Right atrium auricular region (tissue), 2 donors: ENCODE results near the gene SLC49A4. TPM values are rescaled to one million over a fixed set of nuclear protein-coding genes. Genes with fewer than 3 reads are reported as not detected.
A peak's percentile ranks its signal among the peaks of the same experiment; 100 is the strongest.
"Not testable (repeated sequence)": the region's sequence is repeated elsewhere in the genome, so short reads cannot be mapped to it uniquely, and the experiment has no call there.

ENCODE experiments used
- DNase-seq: peaks from one replicate; pipeline ENCODE4 v3.0.0-alpha.2; 2019; ENCODE audit warnings: low spot score
- H3K27ac ChIP-seq, 2 donors: fragments of 200-600 bp; sonication (generic); 1 replicate in 1 of 2; 2 replicates in 1 of 2; pipeline ENCODE4 v1.5.1; 2016 to 2019
- H3K27me3 ChIP-seq, 2 donors: fragments of 200-600 bp; sonication (generic); one replicate each; pipeline versions ENCODE4 v1.5.1 to v1.6.0; 2017 to 2019
- H3K36me3 ChIP-seq: fragments of 200-600 bp; sonication (generic); one replicate; pipeline ENCODE4 v1.5.1; 2016
- H3K4me1 ChIP-seq, 2 donors: fragments of 200-600 bp; sonication (generic); one replicate each; pipeline versions ENCODE4 v1.5.1 to v1.6.0; 2017 to 2019
- H3K4me3 ChIP-seq, 2 donors: fragments of 200-600 bp; sonication (generic); 1 replicate in 1 of 2; 2 replicates in 1 of 2; pipeline ENCODE4 v1.5.1; 2017 to 2019; ENCODE audit warnings: mild to moderate bottlenecking in 1 of 2, moderate library complexity in 1 of 2
- H3K9me3 ChIP-seq, 2 donors: fragments of 200-600 bp; sonication (generic); one replicate each; pipeline ENCODE4 v1.5.1; 2019
- total RNA-seq, 2 donors: library from RNA; depleted of rRNA; stranded (reverse); fragments of >200 nt; gene quantifications; one replicate each; pipeline ENCODE4 v1.1.0, GENCODE V29; 2016
- TF ChIP-seq, protein P1 (sequence below), 2 donors: fragments of 200-600 bp; sonication (generic); IDR thresholded peaks; one replicate each; pipeline ENCODE4 v1.5.1; 2019; ENCODE audit warnings: antibody characterized with exemption in 2 of 2

SLC49A4 gene, protein sequence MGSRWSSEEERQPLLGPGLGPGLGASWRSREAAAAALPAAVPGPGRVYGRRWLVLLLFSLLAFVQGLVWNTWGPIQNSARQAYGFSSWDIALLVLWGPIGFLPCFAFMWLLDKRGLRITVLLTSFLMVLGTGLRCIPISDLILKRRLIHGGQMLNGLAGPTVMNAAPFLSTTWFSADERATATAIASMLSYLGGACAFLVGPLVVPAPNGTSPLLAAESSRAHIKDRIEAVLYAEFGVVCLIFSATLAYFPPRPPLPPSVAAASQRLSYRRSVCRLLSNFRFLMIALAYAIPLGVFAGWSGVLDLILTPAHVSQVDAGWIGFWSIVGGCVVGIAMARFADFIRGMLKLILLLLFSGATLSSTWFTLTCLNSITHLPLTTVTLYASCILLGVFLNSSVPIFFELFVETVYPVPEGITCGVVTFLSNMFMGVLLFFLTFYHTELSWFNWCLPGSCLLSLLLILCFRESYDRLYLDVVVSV
- 10 to 100 TPM; 22.9 to 25.7 TPM for total RNA-seq

DNA sequence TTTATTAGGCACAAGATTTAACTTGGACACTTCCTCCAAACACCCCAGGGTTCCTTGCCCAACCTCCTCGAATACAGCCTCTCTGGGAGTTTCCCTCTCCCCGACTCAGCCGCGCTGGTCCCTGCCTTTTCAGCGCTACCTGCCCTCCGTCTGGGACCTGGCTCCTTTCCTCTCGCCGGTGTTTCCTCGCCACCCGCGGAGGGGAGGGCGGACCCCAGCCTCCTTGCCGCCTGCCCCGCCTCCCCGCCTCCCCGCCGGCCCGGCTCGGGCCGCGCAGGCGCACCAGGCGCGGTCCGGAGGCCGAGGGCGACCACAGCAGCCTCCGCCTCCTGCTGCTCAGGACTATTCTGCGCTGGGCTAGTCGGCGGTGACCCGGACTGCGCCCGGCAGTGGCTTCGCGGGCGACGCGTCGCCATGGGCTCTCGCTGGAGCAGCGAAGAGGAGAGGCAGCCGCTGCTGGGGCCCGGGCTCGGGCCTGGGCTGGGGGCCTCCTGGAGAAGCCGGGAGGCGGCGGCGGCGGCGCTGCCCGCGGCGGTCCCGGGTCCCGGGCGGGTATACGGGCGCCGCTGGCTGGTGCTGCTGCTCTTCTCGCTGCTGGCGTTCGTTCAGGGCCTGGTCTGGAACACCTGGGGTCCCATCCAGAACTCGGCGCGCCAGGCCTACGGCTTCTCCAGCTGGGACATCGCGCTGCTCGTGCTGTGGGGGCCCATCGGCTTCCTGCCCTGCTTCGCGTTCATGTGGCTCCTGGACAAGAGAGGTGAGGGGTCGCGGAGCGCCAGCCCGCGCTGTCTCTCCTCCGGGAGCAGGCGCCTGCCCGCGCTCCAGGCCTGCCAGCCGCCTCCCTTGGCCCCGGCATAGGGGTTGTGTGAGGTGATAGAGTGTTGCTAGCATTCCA lies at the start of gene SLC49A4:
Gene SLC49A4 (plus strand): TSS at position 291 of the 895 bp plus-strand sequence. CDS start 124 bp downstream, at position 415.
- peak; percentile 69 for DNase-seq
- no peaks in the 10 kb centered on the region for H3K9me3 ChIP-seq
- peak within 1 kb of the TSS; percentile 96 to 97 for H3K27ac ChIP-seq
- TF ChIP-seq, protein P1, sequence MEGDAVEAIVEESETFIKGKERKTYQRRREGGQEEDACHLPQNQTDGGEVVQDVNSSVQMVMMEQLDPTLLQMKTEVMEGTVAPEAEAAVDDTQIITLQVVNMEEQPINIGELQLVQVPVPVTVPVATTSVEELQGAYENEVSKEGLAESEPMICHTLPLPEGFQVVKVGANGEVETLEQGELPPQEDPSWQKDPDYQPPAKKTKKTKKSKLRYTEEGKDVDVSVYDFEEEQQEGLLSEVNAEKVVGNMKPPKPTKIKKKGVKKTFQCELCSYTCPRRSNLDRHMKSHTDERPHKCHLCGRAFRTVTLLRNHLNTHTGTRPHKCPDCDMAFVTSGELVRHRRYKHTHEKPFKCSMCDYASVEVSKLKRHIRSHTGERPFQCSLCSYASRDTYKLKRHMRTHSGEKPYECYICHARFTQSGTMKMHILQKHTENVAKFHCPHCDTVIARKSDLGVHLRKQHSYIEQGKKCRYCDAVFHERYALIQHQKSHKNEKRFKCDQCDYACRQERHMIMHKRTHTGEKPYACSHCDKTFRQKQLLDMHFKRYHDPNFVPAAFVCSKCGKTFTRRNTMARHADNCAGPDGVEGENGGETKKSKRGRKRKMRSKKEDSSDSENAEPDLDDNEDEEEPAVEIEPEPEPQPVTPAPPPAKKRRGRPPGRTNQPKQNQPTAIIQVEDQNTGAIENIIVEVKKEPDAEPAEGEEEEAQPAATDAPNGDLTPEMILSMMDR (IDR thresholded peaks at IDR 0.05): no peak
- H3K27me3 ChIP-seq: no peaks in the 10 kb centered on the region
- peak within 1 kb of the TSS; percentile 76 to 87 for H3K4me3 ChIP-seq
- H3K36me3 ChIP-seq: no peaks in the 10 kb centered on the region
- peaks cover 0 to 14% of the 10 kb centered on the region in 2 donors for H3K4me1 ChIP-seq

- Histone ChIP-seq H3K27me3 (no peaks in the 10 kb centered on the region), H3K4me1 (no peaks in the 10 kb centered on the region), H3K27ac (no peak overlapping the region), H3K9me3 (no peaks in the 10 kb centered on the region), H3K4me3 (no peak overlapping the region), H3K36me3 (peaks cover 6% of the 10 kb centered on the region)
- TF ChIP-seq, protein P1 (IDR thresholded peaks at IDR 0.05): no peak
- DNase-seq: no peak
Observed at GRCh38 chr3:122745369-122746021, 49.4 kb upstream of the SLC49A4 start.

GRCh38 chr3:122747295-122747694 lies 47.6 kb upstream of the SLC49A4 start:
- H3K4me3 ChIP-seq, H3K27ac ChIP-seq, H3K36me3 ChIP-seq, DNase-seq, H3K27me3 ChIP-seq, H3K4me1 ChIP-seq, H3K9me3 ChIP-seq: not testable (repeated sequence)

DNA sequence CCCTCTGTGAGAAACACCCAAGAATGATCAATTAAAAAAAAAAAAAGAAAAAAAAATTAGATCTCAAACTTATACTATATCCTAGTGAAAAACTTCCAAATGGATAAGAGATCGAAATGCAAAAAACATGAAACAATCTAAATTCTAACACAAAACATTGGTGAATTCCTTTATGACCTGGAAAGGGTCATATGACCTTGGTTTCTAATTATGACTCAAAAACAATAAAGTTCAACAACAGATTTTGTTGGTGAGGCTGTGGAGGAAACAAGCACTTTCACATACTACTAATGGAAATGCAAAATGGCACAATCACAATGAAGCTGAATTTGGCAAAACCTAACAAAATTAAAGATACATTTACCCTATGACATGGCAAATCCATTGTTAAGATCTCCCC lies 46.5 kb upstream of the SLC49A4 start:
- Histone ChIP-seq H3K27me3 (no peaks in the 10 kb centered on the region), H3K27ac (no peak overlapping the region), H3K4me1 (no peaks in the 10 kb centered on the region), H3K9me3 (no peaks in the 10 kb centered on the region), H3K36me3 (no peaks in the 10 kb centered on the region), H3K4me3 (no peak overlapping the region)
- TF ChIP-seq, protein P1 (IDR thresholded peaks at IDR 0.05): no peak
- DNase-seq: no peak

DNA sequence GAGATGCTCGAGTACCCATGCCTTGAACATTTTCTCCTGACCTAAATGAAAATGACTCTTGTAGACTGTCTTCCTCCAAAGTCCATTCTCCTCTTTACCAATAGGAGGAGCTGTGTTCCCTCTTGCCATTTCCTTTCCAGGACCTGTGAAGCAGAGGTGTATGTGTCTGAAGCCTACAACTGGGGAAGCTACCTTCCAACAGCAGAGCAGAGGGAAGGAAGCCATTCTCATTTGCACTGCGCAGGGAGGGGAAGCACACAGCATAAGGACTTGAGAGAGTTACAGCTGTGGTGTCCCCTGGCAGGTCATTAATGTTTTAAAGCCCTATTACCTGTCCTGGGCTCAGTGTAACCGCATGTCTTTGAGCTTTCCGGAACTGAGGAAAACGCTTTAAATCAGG lies 39.9 kb upstream of the SLC49A4 start:
- peaks cover 11% of the 10 kb centered on the region for H3K36me3 ChIP-seq

More for the DNA sequence above, 39.9 kb upstream of the SLC49A4 start:
- Histone ChIP-seq H3K4me1 (no peaks in the 10 kb centered on the region), H3K4me3 (no peak overlapping the region), H3K9me3 (no peaks in the 10 kb centered on the region), H3K27ac (no peak overlapping the region), H3K27me3 (no peaks in the 10 kb centered on the region)
- DNase-seq: no peak
- TF ChIP-seq, protein P1 (IDR thresholded peaks at IDR 0.05): peak in 1 of 2 donors; percentile 70
